GM23248 (cell line): ENCODE measurements around the gene SUOX.

Experiments
- EZH2 ChIP-seq: fragments of 200-600 bp; sonication (generic); IDR thresholded peaks from 2 replicates; pipeline ENCODE4 v1.6.1; 2018; ENCODE audit warnings: antibody characterized with exemption, mild to moderate bottlenecking; ENCODE audit not compliant: insufficient read depth, poor library complexity, severe bottlenecking
- EZH2phosphoT487 ChIP-seq: fragments of 200-600 bp; sonication (generic); IDR thresholded peaks from 2 replicates; pipeline ENCODE4 v1.6.1; 2018; ENCODE audit warnings: antibody characterized with exemption, moderate library complexity, mild to moderate bottlenecking, low read depth; ENCODE audit not compliant: insufficient read depth

GRCh38 chr12:55978393-55978792, 18.7 kb upstream of the SUOX start:
- TF ChIP-seq EZH2phosphoT487 (no peak), EZH2 (no peak)
